Measurements from ENCODE around the gene SUV39H1. TPM values are rescaled to one million over a fixed set of nuclear protein-coding genes. Genes with fewer than 3 reads are reported as not detected.

SUV39H1 gene
- polyA plus RNA-seq, 1 of the 3 experiments (the other 2 are of a cell fraction): 8.5 TPM

GRCh38 chrX:48720577-48721250, 24.2 kb downstream of the SUV39H1 start (continued):
- TF ChIP-seq, protein P1, sequence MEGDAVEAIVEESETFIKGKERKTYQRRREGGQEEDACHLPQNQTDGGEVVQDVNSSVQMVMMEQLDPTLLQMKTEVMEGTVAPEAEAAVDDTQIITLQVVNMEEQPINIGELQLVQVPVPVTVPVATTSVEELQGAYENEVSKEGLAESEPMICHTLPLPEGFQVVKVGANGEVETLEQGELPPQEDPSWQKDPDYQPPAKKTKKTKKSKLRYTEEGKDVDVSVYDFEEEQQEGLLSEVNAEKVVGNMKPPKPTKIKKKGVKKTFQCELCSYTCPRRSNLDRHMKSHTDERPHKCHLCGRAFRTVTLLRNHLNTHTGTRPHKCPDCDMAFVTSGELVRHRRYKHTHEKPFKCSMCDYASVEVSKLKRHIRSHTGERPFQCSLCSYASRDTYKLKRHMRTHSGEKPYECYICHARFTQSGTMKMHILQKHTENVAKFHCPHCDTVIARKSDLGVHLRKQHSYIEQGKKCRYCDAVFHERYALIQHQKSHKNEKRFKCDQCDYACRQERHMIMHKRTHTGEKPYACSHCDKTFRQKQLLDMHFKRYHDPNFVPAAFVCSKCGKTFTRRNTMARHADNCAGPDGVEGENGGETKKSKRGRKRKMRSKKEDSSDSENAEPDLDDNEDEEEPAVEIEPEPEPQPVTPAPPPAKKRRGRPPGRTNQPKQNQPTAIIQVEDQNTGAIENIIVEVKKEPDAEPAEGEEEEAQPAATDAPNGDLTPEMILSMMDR (IDR thresholded peaks at IDR 0.05): no peak
- no peak for TF ChIP-seq JUND (IDR thresholded peaks at IDR 0.05)
- TF ChIP-seq RAD21 (IDR thresholded peaks at IDR 0.05; ENCODE audit: low read length): no peak
- TF ChIP-seq POLR2AphosphoS5 (IDR thresholded peaks at IDR 0.05; ENCODE audit: low read depth, low read length): no peak
- no peak for TF ChIP-seq ELF1 (IDR thresholded peaks at IDR 0.05)
- no peak for TF ChIP-seq NRF1 (IDR thresholded peaks at IDR 0.05; ENCODE audit: low read depth, low read length)

DNA sequence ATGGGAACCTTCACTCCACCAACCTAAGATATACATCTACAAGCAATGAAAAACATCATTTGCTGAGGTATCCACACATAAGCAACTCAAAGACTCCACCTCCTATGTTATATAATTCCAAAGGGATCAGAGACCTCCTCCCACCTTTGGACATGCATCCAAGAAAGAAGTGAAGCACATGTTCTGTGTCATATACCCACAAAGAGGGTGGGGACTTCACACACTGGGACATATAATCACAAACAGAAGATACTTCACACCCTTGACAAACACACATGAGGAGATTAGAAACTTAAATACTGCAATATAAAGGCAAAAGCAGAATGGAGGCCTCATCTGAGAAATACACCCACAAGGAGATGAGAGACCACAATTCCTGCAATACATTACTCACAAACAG, 25.4 kb downstream of the SUV39H1 start:
- no peaks in the 10 kb centered on the region for H3K9me3 ChIP-seq
- POLR2A ChIA-PET: no interaction called here
- no peak overlapping the region for H2AFZ ChIP-seq (ENCODE audit: low read depth)
- CTCF ChIA-PET: no interaction called here
- no peak overlapping the region for H3K4me2 ChIP-seq
- H3K9ac ChIP-seq: no peak overlapping the region
- no peaks in the 10 kb centered on the region for H3K9me2 ChIP-seq
- no peaks in the 10 kb centered on the region for H3F3A ChIP-seq (replicated peaks; ENCODE audit: insufficient read depth)
- no peaks in the 10 kb centered on the region for H3K4me1 ChIP-seq (ENCODE audit: control insufficient read depth in 1 of 2, insufficient read depth in 2 of 2, low read depth in 1 of 2, low read length in 1 of 2)
- no peak overlapping the region for H3K27ac ChIP-seq (ENCODE audit: low read depth in 2 of 2, low read length in 1 of 2)
- no peaks in the 10 kb centered on the region for H4K20me1 ChIP-seq (ENCODE audit: insufficient read depth)
- no peaks in the 10 kb centered on the region for H3K36me3 ChIP-seq (replicated peaks in 1 of 2; ENCODE audit: control insufficient read depth in 1 of 2, insufficient read depth in 2 of 2, low read length in 1 of 2)
- no peak for TF ChIP-seq JUND (IDR thresholded peaks at IDR 0.05)
- TF ChIP-seq GATA2 (CRISPR knock-in tag; IDR thresholded peaks at IDR 0.05): no peak
- no peak for TF ChIP-seq YY1 (IDR thresholded peaks at IDR 0.05; ENCODE audit: low read depth)
- no peaks in the 10 kb centered on the region; the same call in 1 of the 2 replicates for H3K27me3 ChIP-seq (ENCODE audit: insufficient read depth)
- no peak for DNase-seq
- H3K4me3 ChIP-seq (ENCODE audit: low read depth in 2 of 2, low read length in 1 of 2): no peak overlapping the region
- no peaks in the 10 kb centered on the region for H3K79me2 ChIP-seq (ENCODE audit: insufficient read depth)

GRCh38 chrX:48726596-48726995, 30.1 kb downstream of the SUV39H1 start:
- Histone ChIP-seq H3K36me3 (replicated peaks in 1 of 2; ENCODE audit: control insufficient read depth in 1 of 2, insufficient read depth in 2 of 2, low read length in 1 of 2) (no peaks in the 10 kb centered on the region), H2AFZ (ENCODE audit: low read depth) (no peak overlapping the region), H4K20me1 (ENCODE audit: insufficient read depth) (no peaks in the 10 kb centered on the region), H3F3A (replicated peaks; ENCODE audit: insufficient read depth) (no peaks in the 10 kb centered on the region), H3K4me3 (ENCODE audit: low read depth in 2 of 2, low read length in 1 of 2) (no peak overlapping the region), H3K9ac (no peak overlapping the region), H3K9me2 (no peaks in the 10 kb centered on the region), H3K27ac (ENCODE audit: low read depth in 2 of 2, low read length in 1 of 2) (no peak overlapping the region), H3K9me3 (no peaks in the 10 kb centered on the region), H3K4me2 (no peak overlapping the region), H3K4me1 (ENCODE audit: control insufficient read depth in 1 of 2, insufficient read depth in 2 of 2, low read depth in 1 of 2, low read length in 1 of 2) (no peaks in the 10 kb centered on the region), H3K79me2 (ENCODE audit: insufficient read depth) (no peaks in the 10 kb centered on the region), H3K27me3 (ENCODE audit: insufficient read depth) (no peaks in the 10 kb centered on the region; the same call in 1 of the 2 replicates)
- ChIA-PET CTCF (no interaction called here), POLR2A (no interaction called here)
- no peak for DNase-seq
- TF ChIP-seq POLR2AphosphoS5 (IDR thresholded peaks at IDR 0.05; ENCODE audit: low read depth, low read length): no peak
- no peak for TF ChIP-seq FOSL2 (IDR thresholded peaks at IDR 0.05; ENCODE audit: borderline replicate concordance, low read depth)
- no peak for TF ChIP-seq ELF1 (IDR thresholded peaks at IDR 0.05)
- no peak for TF ChIP-seq TCF12 (IDR thresholded peaks at IDR 0.05)
- TF ChIP-seq FOXJ3 (CRISPR knock-in tag; IDR thresholded peaks at IDR 0.05): no peak
- no peak for TF ChIP-seq MXI1 (IDR thresholded peaks at IDR 0.05; ENCODE audit: low read depth, low read length)
- no peak for TF ChIP-seq JUND (IDR thresholded peaks at IDR 0.05)
- TF ChIP-seq TEAD4 (IDR thresholded peaks at IDR 0.05; ENCODE audit: borderline replicate concordance, insufficient read depth): no peak
- TF ChIP-seq, protein P2, sequence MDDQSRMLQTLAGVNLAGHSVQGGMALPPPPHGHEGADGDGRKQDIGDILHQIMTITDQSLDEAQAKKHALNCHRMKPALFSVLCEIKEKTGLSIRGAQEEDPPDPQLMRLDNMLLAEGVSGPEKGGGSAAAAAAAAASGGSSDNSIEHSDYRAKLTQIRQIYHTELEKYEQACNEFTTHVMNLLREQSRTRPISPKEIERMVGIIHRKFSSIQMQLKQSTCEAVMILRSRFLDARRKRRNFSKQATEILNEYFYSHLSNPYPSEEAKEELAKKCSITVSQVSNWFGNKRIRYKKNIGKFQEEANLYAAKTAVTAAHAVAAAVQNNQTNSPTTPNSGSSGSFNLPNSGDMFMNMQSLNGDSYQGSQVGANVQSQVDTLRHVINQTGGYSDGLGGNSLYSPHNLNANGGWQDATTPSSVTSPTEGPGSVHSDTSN (IDR thresholded peaks at IDR 0.05): no peak
- no peak for TF ChIP-seq CHD2 (IDR thresholded peaks at IDR 0.05; ENCODE audit: low read length, partially characterized antibody)
- TF ChIP-seq ZBTB33 (IDR thresholded peaks at IDR 0.05; ENCODE audit: borderline replicate concordance, low read depth): no peak
- TF ChIP-seq EP300 (IDR thresholded peaks at IDR 0.05; ENCODE audit: borderline replicate concordance in 1 of 2, low read depth in 1 of 2, low read length in 1 of 2): no peak
- TF ChIP-seq, protein P3, sequence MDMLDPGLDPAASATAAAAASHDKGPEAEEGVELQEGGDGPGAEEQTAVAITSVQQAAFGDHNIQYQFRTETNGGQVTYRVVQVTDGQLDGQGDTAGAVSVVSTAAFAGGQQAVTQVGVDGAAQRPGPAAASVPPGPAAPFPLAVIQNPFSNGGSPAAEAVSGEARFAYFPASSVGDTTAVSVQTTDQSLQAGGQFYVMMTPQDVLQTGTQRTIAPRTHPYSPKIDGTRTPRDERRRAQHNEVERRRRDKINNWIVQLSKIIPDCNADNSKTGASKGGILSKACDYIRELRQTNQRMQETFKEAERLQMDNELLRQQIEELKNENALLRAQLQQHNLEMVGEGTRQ (IDR thresholded peaks at IDR 0.05; ENCODE audit: borderline replicate concordance, low read depth, low read length): no peak
- 55% methylated on average over 2 of the region's 2 CpGs for WGBS (ENCODE audit: low lambda C conversion rate)

Data from SK-N-SH (cell line).